Esophagus muscularis mucosa (tissue), 4 donors: ENCODE measurements around the gene NFKB2. TPM values are rescaled to one million over a fixed set of nuclear protein-coding genes. Genes with fewer than 3 reads are reported as not detected.

Experiments
- DNase-seq: peaks from one replicate; pipeline ENCODE4 v3.0.0-alpha.2; 2017; ENCODE audit errors: extremely low spot score
- H3K27ac ChIP-seq, 4 donors: fragments of 200-600 bp; sonication (generic); replicated peaks in 1 of 4; 1 replicate in 3 of 4; 2 replicates in 1 of 4; pipeline ENCODE4 v1.5.1; 2016 to 2019; ENCODE audit warnings: mild to moderate bottlenecking in 1 of 4
- H3K27me3 ChIP-seq, 4 donors: fragments of 200-600 bp; sonication (generic); one replicate each; pipeline versions ENCODE4 v1.5.1 to v1.6.0; 2016 to 2019
- H3K36me3 ChIP-seq, 4 donors: fragments of 200-600 bp; sonication (generic); one replicate each; pipeline ENCODE4 v1.5.1; 2016 to 2019
- H3K4me1 ChIP-seq, 4 donors: fragments of 200-600 bp; sonication (generic); one replicate each; pipeline ENCODE4 v1.5.1; 2016 to 2019
- H3K4me3 ChIP-seq, 4 donors: fragments of 200-600 bp; sonication (generic); 1 replicate in 2 of 4; 2 replicates in 2 of 4; pipeline ENCODE4 v1.5.1; 2016 to 2019; ENCODE audit warnings: mild to moderate bottlenecking in 4 of 4, moderate library complexity in 1 of 4
- H3K9me3 ChIP-seq, 4 donors: fragments of 200-600 bp; sonication (generic); 1 replicate in 3 of 4; 2 replicates in 1 of 4; pipeline ENCODE4 v1.5.1; 2016 to 2019
- EP300 ChIP-seq: sonication (generic); formaldehyde crosslinking; IDR thresholded peaks from one replicate; pipeline ENCODE4 v1.6.1; 2017; ENCODE audit warnings: antibody characterized with exemption
- POLR2A ChIP-seq: fragments of 450-650 bp; IDR thresholded peaks from one replicate; pipeline ENCODE4 v1.6.1; 2017; ENCODE audit warnings: antibody characterized with exemption, moderate library complexity, mild to moderate bottlenecking, low read depth
- POLR2AphosphoS5 ChIP-seq, 2 donors: sonication (generic); formaldehyde crosslinking; IDR thresholded peaks; one replicate each; pipeline ENCODE4 v1.6.1; 2017; ENCODE audit warnings: antibody characterized with exemption in 2 of 2
- WGBS: methylation state at CpG from one replicate; pipeline ENCODE4 v1.1.5; 2018; 5-methylcytosine and 5-hydroxymethylcytosine counted together
- intact Hi-C: fragments of 100-400 bp; cut with DNase I; formaldehyde crosslinking; loops from one replicate; pipeline ENCODE4 v1.15.1; 2023
- total RNA-seq, 4 donors: library from RNA; depleted of rRNA; stranded (reverse); fragments of >200 nt; gene quantifications; one replicate each; pipeline versions ENCODE4 v1.1.0 to v1.2.1, GENCODE V29; 2016
- TF ChIP-seq, protein P1 (sequence below), 3 experiments: fragments of 200-600 bp in 2 of 3; fragments of 450-650 bp in 1 of 3; sonication (generic) in 2 of 3; IDR thresholded peaks; one replicate each; pipeline ENCODE4 v1.5.1; 2017 to 2019; ENCODE audit warnings: antibody characterized with exemption in 3 of 3, mild to moderate bottlenecking in 2 of 3, moderate library complexity in 1 of 3

NFKB2 gene
- total RNA-seq, 4 donors from 2014 or later: 18.7 to 47.0 (median 41.2) TPM

DNA sequence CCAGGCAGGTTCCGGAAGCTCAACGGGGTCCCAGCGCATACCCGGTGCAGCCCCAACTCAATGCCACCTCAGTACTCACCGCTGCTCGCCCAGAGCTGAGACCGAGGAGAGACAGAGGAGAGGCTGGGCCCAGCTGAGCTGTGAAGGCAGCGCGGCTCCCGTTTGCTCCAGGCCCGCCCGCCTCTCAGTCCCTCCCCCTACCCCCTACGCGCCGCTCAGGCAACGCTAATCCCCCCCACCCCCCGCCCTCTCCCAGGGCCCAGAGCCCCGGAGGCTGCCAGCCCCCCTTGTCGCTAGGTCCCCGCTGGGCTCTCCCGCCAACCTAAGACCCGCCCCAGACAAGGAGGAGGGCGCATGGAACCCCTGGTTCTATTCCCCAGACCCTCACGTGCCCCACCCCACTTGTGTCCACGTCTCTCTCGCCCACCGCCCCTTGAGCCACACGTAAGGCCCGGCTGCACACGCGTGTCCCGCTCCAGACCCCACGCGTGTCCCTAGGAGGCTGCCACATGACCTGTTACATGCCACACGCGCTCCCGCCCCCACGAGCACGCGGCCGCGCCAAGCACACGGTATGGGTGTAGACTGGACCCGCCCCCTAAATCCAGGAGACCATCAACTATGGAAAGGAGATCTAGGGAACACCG, 23.2 kb downstream of the NFKB2 start, which contains the start of gene PSD:
PSD (minus strand) TSS at position 164 of the 647 bp plus-strand sequence. CDS start 1,747 bp downstream, outside the sequence.
- peaks cover 0 to 10% (median 8%) of the 10 kb centered on the region in 4 donors for H3K36me3 ChIP-seq
- no peak within 1 kb of the TSS for H3K27ac ChIP-seq
- 3% methylated on average over 20 of the region's 45 CpGs for WGBS
- intact Hi-C loops: no loop called here
- H3K9me3 ChIP-seq: no peaks in the 10 kb centered on the region
- H3K4me3 ChIP-seq: peak within 1 kb of the TSS; percentile 71 to 86 (median 83)
- peaks cover 32 to 46% (median 43%) of the 10 kb centered on the region in 4 donors for H3K4me1 ChIP-seq
- no peak for TF ChIP-seq EP300
- no peak for TF ChIP-seq POLR2AphosphoS5 (IDR thresholded peaks at IDR 0.05)
- TF ChIP-seq, protein P1, sequence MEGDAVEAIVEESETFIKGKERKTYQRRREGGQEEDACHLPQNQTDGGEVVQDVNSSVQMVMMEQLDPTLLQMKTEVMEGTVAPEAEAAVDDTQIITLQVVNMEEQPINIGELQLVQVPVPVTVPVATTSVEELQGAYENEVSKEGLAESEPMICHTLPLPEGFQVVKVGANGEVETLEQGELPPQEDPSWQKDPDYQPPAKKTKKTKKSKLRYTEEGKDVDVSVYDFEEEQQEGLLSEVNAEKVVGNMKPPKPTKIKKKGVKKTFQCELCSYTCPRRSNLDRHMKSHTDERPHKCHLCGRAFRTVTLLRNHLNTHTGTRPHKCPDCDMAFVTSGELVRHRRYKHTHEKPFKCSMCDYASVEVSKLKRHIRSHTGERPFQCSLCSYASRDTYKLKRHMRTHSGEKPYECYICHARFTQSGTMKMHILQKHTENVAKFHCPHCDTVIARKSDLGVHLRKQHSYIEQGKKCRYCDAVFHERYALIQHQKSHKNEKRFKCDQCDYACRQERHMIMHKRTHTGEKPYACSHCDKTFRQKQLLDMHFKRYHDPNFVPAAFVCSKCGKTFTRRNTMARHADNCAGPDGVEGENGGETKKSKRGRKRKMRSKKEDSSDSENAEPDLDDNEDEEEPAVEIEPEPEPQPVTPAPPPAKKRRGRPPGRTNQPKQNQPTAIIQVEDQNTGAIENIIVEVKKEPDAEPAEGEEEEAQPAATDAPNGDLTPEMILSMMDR (IDR thresholded peaks at IDR 0.05): no peak
- TF ChIP-seq POLR2A: no peak
- DNase-seq: no peak
- peaks cover 0 to 53% (median 20%) of the 10 kb centered on the region in 4 donors for H3K27me3 ChIP-seq

- TF ChIP-seq, protein P1 (IDR thresholded peaks at IDR 0.05): no peak
- TF ChIP-seq POLR2AphosphoS5 (IDR thresholded peaks at IDR 0.05) (peak in 1 of 2 donors; percentile 54), POLR2A (no peak)
- peaks cover 32 to 46% (median 44%) of the 10 kb centered on the region in 4 donors for H3K4me1 ChIP-seq
- intact Hi-C loops: no loop called here
- H3K4me3 ChIP-seq: peak overlapping the region; percentile 71 to 86 (median 83)
- peak overlapping the region; percentile 84 to 91 (median 90) for H3K27ac ChIP-seq
- 2% methylated on average over 35 of the region's 54 CpGs for WGBS
- H3K36me3 ChIP-seq: peaks cover 5 to 17% (median 16%) of the 10 kb centered on the region in 4 donors
- no peak for DNase-seq
- no peaks in the 10 kb centered on the region for H3K9me3 ChIP-seq
- peaks cover 0 to 45% (median 16%) of the 10 kb centered on the region in 4 donors for H3K27me3 ChIP-seq
Measured at GRCh38 chr10:102419269-102420180, 24.0 kb downstream of the NFKB2 start.

GRCh38 chr10:102420181-102420713, 24.7 kb downstream of the NFKB2 start:
- peak overlapping the region; percentile 71 to 86 (median 83) for H3K4me3 ChIP-seq
- peaks cover 32 to 46% (median 44%) of the 10 kb centered on the region in 4 donors for H3K4me1 ChIP-seq
- H3K36me3 ChIP-seq: peaks cover 6 to 24% (median 19%) of the 10 kb centered on the region in 4 donors
- H3K27ac ChIP-seq: peak overlapping the region; percentile 84 to 91 (median 90)
- no peak for TF ChIP-seq POLR2A
- TF ChIP-seq, protein P1 (IDR thresholded peaks at IDR 0.05): no peak
- no peak for TF ChIP-seq POLR2AphosphoS5 (IDR thresholded peaks at IDR 0.05)
- no peak for TF ChIP-seq EP300
- H3K9me3 ChIP-seq: no peaks in the 10 kb centered on the region
- WGBS: 2% methylated on average over 12 of the region's 21 CpGs
- intact Hi-C loops: no loop called here
- peaks cover 0 to 38% (median 12%) of the 10 kb centered on the region in 4 donors for H3K27me3 ChIP-seq
- DNase-seq: no peak

- peak; percentile 99 for DNase-seq
- peaks cover 32 to 46% (median 44%) of the 10 kb centered on the region in 4 donors for H3K4me1 ChIP-seq
- H3K9me3 ChIP-seq: no peaks in the 10 kb centered on the region
- H3K4me3 ChIP-seq: peak within 1 kb of the TSS; percentile 71 to 86 (median 83)
- TF ChIP-seq POLR2A (no peak), POLR2AphosphoS5 (IDR thresholded peaks at IDR 0.05) (peak; percentile 75 to 92), EP300 (no peak)
- TF ChIP-seq, protein P1 (IDR thresholded peaks at IDR 0.05): peak in 1 of 3 experiments; percentile 42
- peaks cover 0 to 31% (median 7%) of the 10 kb centered on the region in 4 donors for H3K27me3 ChIP-seq
- intact Hi-C loops: no loop called here
- peak within 1 kb of the TSS; percentile 84 to 91 (median 90) for H3K27ac ChIP-seq
- 0% methylated on average over 35 of the region's 66 CpGs for WGBS
- H3K36me3 ChIP-seq: peaks cover 6 to 24% (median 19%) of the 10 kb centered on the region in 4 donors
Measured at GRCh38 chr10:102420714-102421506, 25.4 kb downstream of the NFKB2 start, which contains the start of gene FBXL15. Gene FBXL15 (plus strand): TSS chr10:102420836. CDS start chr10:102421130, 294 bp downstream.
